ENCODE results near the gene KDR.

KDR gene

DNA sequence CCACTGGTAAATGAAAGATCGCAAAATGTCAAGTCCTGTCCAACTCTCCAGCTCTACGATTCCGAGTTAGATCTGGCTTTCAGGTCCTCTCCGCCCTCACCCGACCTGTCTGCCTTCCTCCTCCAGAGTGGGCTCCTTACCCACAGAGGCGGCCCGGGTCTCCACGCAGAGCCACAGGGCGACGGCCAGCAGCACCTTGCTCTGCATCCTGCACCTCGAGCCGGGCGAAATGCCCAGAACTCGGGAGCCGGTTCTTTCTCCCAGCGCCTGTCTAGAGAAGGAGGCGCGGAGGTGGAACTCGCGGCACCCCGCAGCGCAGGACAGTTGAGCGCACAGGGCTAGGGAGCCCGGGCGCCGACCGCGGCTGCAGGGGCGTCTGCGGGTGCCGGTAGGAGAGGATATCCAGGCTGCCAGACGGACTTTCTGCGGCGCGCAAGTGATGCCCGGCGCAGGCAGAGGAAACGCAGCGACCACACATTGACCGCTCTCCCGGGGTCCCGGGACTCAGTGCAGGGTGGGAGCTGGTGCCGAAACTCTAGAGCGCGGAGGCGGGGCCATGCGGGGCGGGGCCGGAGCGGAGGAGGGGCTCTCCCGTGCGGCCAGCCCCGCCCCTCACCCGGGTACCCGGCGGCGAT, at the start of gene KDR:
Gene KDR (minus strand): TSS at position 509 of the 635 bp plus-strand sequence. CDS start 302 bp downstream, at position 207.
- DNase-seq (ENCODE audit: low read depth, low spot score), result no peak

DNA sequence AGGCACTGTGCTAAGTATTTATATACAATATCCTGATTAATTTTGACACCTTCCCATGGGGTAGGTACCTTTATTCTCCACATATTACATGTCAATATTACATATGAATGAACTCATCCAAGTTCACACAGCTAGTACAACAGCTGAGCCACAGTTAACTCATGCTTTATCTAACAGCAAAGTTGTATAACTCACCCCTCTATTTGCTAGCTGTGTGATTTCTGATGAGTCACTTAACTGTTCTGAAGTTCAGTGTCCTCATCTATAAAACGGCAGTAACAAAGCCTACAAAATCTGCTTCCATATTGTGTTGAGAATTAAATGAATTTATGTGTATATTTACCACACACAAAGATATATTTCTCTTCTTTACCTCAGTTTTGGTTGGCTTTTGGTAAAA, 48.2 kb upstream of the KDR start:
- DNase-seq (ENCODE audit: low read depth, low spot score), result no peak

DNA sequence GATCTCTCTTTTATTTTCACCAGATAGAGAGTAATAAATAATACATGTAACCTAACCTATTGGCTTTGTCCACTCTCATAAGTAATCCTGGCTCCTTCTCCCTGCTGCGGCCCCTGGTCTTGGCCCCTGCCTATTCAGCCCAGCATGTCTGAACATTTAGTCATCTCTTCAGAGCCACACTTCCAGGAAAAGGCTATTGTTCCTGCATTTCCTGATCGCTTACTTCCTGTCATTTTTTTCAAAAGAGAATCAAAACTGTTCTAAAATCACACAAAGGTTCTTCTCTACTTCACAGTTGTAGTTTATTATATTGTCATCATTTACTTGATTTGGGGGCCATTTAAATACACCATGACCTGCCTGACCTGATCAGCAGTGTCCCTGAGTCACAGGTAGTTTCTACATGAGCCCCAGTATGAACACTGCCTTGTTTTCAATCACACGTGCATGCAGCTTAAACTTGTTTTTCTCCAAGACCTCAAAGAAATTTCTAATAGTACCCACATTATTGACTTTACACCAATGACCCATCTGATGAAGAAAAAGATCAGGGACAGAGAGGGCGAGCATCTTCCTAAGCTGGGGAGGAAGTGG, 47.4 kb upstream of the KDR start:
- no peak for DNase-seq (ENCODE audit: low read depth, low spot score)

DNA sequence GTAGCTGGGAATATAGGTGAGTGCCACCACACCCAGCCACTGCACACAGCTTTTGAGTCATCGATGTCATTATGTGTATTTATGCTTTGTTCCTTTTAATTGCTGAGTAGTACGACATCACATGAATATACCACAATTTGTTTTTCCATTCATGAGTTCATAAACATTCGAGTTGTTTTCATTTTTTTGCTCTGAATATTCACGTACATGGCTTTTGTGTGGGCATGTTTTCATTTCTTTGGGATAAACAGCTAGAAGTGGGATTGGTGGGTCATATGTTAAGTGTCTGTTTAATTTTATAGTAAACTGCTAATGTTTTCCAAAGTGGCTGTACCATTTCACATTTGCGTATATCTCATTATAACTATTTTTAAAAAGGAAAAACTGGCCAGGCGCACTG, 45.1 kb upstream of the KDR start:
- no peak for DNase-seq (ENCODE audit: low read depth, low spot score)

DNA sequence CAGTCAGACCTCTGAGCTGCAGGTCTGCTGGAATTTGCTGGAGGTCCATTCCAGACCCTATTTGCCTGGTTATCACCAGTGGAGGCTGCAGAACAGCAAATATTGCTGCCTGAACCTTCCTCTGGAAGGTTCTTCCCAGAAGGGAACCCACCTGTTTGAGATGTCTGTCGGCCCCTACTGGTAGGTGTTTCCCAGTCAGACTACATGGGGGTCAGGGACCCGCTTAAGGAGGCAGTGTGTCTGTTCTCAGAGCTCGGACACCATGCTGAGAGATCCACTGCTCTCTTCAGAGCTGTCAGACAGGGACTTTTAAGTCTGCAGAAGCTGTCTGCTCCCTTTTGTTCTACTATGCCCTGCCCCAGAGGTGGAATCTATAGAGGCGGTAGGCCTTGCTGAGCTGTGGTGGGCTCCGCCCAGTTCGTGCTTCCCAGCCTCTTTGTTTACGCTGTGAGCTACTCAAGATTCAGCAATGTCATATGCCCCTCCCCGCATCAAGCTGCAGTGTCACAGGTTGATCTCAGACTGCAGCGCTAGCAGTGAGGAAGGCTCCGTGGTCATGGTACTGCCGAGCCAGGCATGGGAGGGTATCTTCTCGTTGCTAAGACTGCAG, 44.1 kb upstream of the KDR start:
- DNase-seq (ENCODE audit: low read depth, low spot score), result no peak

DNA sequence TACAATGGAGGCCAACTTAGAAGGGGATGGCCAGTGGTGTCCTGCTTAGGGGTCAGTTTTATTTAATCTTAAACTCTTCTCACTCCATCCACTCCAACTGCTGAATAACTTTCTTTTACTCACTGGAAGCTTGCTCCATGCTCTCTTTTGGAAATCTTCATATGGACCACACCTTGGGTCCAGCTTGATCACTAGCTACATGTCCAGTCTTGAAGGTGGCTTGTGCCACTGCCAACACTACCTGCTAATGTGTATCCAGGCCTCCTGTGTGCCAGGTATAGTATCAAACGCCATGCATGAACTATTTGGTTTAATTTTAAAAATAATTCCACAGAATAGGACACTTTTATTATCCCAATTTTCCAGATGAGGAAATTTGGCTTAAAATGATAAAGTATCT, 37.0 kb upstream of the KDR start:
- no peak for DNase-seq (ENCODE audit: low read depth, low spot score)

DNA sequence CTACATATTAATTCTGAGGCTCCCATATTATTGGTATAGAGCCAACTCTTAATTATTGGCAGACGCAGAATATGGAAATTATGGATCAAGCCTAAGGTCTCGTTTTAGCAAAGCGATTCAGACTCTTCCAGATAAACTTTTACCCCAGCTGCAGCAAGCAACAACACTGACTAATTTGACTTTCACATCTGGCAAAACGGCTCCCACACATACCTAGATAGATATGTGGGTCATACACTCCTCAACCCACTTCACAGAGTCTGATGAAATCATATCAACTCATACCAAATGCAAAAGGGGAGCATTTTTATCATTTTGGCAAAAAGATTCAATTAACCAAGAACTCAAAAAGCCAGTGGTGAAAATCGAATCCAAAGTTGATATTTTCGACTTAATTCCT, 36.3 kb upstream of the KDR start:
- no peak for DNase-seq (ENCODE audit: low read depth, low spot score)

DNA sequence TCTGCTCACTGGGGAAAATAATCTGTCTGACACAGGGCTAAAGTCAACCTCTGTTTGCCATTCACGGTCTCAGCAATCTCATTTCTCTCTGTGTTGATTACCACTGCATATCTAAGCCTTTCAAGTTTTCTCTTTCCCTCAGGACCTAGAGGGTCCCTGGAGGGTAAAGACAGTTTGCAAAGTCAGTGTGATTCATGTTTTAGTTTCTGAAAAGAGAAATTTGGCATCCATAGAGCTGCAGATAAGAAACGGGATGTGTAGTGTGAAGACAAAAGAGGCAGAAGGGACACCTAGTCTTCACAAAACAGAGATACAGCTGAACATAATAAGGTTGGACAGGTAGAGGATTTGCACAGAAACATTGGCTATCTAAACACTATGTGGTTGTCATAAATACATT, 34.5 kb upstream of the KDR start:
- DNase-seq (ENCODE audit: low read depth, low spot score), result no peak

DNA sequence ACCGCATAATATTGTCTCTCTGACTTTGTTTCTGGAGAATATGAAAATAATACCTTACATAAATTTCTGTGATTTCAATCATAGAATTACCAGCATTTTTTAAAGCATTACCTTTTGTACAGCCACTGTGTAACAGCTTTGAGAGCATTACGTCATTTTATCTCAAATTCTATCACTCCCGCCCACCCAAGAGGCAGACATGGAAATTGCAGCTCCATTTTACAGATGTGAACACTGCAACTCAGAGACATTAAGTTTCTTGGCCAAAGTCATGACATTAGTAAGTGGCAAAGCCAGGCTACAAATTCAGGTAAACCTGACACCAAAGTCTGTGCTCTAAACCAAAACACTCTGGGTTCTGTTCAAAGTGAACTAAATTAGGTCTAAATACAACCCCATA, 33.6 kb upstream of the KDR start:
- no peak for DNase-seq (ENCODE audit: low read depth, low spot score)

DNA sequence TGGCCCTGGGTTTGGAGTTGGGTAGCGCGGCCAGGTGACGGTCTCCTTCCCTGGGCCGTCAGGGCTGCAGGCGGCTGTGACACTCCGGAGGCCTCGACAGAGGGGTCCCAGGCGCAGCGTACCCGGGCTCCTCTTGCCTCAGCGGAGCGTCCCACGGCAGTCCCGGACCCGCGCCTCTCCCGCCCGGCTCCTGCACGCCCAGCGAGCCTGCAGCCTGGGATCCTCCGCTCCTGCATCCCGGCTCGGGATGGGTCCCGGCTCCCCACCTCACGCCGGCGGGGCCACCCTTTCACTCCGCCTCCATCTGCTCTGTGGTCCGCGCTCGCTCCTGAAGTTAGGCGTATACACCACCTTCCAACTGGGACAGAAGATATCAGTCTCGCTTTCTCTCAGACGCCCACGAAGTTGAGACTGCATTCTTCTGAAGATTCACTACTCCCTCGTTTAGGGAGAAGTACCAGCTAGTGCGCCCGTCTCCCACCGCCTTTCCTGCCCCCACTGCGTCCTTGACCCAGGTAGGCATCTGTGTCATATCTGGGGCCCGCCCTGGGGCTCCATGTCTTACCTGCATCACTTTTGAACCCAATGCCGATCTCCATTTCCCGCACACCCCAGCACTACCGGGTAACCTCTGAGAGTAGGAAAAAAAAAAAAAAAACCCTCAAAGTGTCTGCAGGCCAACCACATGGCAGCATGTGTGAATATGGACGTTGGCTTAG, 32.3 kb upstream of the KDR start:
- DNase-seq (ENCODE audit: low read depth, low spot score), result no peak

DNA sequence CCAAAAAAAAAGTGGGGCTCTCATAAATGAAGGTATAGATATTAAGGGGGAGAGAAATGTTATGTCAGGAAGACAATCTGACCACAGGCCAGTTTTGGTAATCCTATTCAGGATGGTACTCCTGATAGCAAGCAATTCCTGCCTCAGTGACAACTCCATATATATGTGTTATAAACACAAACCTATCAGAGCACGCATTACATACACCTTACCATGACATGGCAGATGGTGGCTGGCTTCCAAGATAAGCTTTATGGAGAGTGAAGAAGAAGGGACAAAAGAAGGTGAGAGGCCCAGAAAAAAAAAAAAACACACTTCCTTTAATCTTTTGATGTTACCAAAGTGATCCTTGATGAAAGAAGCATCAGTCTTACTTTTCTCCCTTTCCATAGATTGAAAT, 29.5 kb upstream of the KDR start:
- no peak for DNase-seq (ENCODE audit: low read depth, low spot score)

DNA sequence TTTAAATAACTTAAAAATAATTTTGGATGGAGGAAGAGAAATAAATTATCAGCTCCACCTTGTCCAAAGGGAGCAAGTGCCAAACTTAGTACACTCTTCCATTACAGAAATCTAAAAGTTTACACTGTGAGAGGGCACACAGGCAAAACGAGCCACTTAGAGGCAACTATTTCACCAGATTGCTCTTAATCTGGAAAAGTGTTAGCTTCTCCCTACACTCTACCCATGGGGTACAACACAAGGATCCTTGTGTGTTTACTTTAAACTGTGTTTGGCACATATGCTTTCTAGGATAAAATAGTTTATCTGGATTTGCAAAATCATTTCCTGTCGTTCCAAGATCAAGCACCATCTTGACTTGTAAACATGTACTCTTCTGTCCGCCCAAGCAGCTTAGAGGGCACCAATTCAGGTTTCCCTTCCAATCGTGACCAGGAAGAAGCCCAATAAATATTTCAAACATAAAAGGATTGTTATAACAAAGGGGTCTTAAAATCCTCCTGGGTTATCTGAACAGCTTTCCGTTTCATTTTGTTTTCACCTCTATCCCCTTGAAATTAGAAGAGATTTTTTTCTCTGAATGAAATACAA, 29.0 kb upstream of the KDR start:
- no peak for DNase-seq (ENCODE audit: low read depth, low spot score)

DNA sequence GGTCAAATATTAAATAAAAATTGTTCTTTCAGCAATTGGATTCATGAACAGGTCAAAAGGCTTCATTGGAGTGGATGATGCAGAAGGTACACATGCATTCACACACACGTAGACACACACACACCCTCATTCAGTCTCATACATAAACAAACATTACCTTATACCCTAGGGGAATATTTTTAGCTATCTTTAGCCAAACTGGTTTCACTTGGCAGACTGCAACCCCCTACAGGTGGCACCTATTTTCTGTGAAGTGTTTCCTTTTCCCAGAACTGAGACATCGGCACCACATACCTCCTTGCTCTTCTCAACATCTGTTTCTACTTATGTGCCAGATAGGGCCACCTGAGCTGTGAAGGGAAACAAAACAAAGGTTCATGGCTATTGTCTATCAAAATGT, 18.5 kb upstream of the KDR start:
- no peak for DNase-seq (ENCODE audit: low read depth, low spot score)

DNA sequence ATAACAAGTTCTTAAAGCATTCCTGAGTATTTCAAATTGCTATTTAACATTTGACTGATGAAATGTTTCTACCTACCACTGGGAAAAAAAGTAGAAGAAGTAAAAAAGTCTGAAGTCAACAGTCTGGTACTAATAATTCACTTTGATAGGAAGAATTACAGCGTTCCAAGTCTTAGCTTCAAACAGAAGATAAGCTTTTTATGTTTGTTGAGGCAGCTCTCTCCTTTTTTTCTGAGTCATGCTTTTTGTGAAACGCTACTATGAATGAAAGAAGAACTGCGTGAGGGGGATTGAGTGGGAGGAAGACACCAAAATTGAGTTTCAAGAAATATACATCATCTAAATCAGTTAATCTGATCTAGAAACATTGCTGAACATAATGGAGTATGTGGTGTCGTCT, 13.0 kb upstream of the KDR start:
- no peak for DNase-seq (ENCODE audit: low read depth, low spot score)

DNA sequence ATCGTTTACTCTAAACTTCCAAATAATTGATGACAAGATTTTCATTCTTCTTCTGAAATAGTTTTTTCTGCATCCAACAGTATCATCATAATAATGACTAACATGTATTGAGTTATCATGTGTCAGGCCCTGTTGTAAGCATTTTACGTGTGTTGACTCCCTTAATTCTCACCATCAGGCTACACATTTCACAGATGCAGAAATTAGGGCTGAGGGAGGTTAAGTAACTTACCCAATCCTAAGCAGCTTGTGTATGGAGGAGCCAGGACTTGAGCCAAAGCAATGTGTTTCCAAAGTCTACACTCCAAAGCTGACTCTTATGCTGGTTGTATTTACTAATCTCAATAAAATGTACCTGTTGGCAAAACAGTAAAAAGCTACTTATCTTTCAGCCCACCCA, 11.2 kb upstream of the KDR start:
- no peak for DNase-seq (ENCODE audit: low read depth, low spot score)

DNA sequence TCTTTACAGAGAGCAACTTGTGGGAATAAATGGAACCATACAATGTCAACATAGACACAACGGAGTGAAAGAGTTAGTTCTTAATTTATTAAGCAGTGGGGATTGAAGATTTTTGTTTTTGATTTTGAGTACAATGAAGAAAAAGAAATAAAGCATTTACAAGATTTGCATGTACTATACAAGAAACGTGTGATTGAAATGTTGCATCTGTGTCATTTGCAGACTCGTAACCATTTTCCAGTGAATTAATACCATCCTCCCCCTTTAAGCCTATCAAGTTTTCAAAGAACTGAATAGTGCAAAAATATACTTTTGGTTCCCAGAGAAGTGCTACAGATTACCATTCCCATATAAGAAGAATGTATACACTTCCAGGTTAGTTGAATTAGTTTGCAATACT, 8.6 kb upstream of the KDR start:
- no peak for DNase-seq (ENCODE audit: low read depth, low spot score)

DNA sequence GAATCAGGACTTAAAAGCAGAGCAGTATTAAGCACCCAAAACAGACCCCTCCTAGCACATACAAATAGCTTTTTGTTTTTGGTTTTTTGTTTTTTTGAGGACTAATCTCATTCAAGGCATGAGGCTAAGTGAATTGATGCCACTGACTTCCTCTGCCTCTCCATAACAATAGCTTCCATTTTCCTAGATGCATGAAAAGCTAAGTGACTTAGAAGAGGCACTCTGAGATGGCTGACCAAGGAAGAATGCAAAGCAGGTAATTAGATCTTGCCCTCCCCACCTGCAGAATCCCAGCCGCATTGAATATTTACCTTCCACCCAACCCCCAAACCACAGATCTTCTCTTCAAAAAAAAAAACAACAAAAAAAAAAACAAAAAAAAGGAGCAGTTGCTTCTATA, 7.4 kb upstream of the KDR start:
- DNase-seq (ENCODE audit: low read depth, low spot score), result no peak

DNA sequence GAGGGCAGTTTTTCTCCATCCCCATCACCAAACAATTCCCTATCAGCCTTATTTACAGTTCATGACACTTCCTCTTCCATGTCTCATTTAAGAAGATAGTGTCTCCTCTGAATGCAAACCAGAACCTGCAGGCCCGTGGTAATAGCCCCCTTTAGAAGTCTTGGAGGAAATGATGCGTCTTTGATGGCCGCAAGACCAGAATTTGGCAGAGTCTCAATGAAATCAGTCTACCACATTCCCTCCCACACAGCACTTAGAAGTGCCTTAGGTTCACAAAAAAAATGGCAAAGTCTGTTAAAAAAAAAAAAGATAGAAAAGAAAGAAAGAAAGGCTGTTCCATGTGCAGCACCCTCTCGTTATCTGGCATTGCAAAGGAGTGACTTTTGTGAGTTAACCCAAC, 2.1 kb upstream of the KDR start:
- DNase-seq (ENCODE audit: low read depth, low spot score), result no peak

DNA sequence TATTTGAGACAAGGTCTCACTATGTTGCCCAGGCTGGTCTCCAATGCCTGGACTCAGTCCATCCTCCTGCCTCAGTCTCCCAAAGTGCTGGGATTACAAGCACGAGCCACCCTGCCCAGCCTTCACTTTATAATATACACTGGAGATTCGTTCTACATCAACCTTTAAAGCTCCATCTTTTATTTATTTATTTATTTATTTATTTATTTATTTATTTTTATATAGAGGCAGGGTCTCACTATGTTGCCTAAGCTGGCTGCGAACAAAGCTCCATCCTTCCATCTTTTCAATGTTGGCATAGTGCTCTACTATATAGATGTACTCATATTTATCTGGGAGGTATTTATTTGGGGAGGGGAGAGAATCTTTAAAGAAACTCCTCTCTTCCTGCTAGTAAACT, 1.7 kb upstream of the KDR start:
- no peak for DNase-seq (ENCODE audit: low read depth, low spot score)

DNA sequence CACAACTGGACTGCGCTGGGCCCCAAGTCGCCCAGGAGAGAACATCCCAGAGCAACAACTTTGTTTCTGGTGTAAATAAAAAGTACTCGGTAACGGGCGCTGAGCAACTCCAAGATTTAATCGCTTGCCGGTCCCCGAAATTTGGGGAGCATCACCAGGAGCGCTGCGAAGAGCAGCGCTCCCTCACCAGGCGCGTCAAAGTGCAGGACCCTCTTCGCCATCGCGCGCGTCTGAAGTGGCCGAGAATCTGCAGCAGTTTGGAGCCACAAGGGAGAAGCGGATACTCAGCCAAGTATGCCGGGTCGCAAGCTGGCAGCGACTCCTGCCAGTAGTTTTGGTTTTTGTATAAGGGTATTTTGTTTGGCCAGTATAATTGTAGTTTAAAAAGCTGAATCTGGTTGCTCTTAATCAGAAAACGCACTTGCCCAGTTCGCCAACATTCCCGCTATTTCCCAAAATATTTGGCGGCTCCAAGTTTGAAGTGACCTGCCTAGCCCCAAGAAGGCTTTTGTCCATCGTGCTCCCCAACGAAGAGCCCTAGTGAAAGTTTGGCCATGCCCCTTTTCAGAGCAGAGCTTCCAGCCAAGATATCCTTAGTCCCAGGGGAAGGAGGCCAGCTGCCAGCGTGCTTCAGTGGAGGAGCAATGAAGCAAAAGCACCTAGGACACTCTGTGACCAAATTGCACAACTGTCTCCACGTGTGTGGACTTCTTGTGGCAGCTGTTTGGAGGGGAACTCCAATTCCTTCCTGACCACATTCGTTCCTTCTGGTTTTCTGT, 557 bp upstream of the KDR start:
- DNase-seq (ENCODE audit: low read depth, low spot score), result no peak

DNA sequence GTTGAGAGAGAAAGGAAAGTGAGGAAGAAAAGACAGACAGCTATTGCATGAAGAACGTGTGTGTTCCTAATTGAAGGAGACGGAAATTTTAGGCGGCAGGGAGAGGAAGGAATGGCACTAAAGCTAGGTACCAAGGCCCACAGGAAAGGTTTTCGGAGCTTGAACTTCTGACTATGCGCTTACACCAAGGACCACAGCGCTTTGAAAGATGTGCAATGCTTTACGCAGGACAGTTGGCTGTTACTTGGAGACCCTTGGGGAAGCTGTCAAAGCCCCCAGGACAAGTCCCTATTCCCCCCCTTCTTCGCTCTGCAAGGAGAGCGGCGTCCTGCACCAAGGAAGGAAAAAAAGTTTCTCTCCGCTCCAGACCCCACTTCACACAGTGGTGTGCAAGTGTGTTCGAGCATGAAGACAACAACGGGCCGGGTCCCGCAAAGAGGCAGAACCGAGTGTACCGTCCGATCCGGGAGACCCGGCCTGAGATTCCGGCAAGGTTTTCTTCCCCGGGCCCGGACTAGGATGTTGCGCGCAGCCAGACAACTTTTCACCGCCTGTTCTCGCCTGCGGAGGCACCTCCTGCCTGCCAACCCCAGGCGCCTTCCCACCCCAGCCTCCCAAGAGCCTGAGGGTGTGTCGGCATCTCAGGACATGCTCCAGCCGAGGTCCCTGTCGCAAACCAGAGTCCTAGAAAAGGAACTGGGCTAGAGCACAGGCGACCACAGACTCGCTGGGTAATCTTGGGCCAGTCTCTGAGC, 896 bp downstream of the KDR start:
- DNase-seq (ENCODE audit: low read depth, low spot score), result no peak
